Fibroblast of mammary gland (primary cell): ENCODE results near the gene CSKMT.

Source experiments
- DNase-seq: peaks from one replicate; pipeline ENCODE4 v3.0.0-alpha.2; 2010; ENCODE audit warnings: low read depth
- H3K4me3 ChIP-seq: 2 replicates; pipeline ENCODE4 v1.5.1; 2011; ENCODE audit warnings: low read depth, mild to moderate bottlenecking, low read length, moderate library complexity; ENCODE audit not compliant: control insufficient read depth
- CTCF ChIP-seq: conservative IDR thresholded peaks from 2 replicates; pipeline ENCODE4 v1.5.1; 2011; ENCODE audit warnings: low read depth, low read length, inconsistent platforms; ENCODE audit not compliant: control insufficient read depth, insufficient read depth

CSKMT gene

DNA sequence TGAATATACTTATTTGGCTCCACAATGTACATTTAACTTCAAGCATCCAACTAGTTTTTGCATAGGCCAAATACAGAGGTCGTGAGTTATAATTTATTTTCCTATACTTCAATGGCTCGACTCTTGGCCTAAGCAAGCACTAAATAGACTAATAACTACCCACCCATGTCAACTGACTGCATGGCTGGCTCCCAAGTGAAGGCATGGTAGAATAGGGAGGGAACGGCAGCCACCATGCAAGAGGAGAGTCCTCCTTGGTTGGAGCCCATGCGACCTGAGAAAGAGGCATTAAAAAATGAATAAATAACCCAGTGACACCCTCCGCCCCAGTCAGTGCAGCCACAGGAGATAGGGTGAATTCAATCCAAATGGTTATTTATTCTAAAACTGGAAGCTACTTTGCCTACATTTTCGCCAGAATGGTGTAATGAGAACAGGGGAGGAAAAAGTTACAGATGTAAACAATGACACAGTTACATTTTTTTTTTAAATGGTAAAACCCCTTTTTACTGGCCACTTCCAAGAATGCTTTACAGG, 47.2 kb downstream of the CSKMT start:
- DNase-seq, result no peak
- TF ChIP-seq CTCF, result no peak
- H3K4me3 ChIP-seq, result no peak overlapping the region

GRCh38 chr11:62712861-62713260, 47.7 kb downstream of the CSKMT start:
- no peak overlapping the region for H3K4me3 ChIP-seq
- no peak for TF ChIP-seq CTCF
- DNase-seq, result no peak

- H3K4me3 ChIP-seq, result no peak overlapping the region
- TF ChIP-seq CTCF, result no peak
- no peak for DNase-seq
Observed at GRCh38 chr11:62713343-62713742, 48.2 kb downstream of the CSKMT start.

DNA sequence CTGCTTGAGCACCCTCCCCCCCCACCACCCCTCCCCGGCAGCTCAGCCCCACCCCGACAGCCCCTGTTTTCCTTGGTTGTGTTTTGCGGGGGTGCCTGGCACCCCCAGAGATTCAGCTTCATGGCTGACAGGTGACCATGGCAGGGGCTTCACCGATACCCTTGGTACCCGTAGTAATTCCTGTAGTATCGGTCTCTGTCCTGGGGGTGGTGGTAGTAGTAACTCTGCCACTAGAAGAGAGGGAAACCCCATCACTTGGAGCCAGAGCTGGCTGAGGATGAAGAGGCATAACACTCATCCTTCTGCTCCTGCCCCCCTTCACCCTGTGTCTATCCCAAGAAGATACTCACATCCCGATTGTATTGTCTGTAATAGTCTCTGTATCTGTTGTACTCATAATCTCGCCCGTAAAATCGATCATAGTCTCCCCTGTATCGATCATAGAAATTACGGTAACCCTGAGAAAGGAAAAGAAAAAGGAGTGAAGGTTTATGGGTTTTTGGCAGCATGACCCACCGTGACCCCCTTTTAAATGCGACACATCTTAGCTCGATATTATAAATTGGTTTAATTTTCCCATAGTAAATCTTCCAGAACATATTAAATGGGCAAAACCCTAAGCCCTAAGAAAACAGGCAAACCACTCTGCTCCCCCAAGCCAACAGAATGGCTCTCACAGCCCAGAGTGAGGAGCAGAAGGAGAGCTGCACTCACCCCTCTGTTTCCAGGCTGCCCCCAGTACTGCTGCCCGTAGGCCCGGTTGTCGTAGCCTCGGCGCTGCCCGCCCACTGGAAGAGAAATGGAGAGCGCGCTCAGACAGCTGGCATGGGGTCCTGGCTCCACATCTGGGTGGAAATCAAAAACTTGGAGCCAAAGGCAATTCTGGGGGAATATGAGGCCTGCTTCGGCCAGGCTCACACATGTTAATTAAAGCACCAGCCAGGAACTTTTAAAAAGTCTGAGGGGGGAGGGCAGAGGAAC, 50.3 kb downstream of the CSKMT start:
- no peak for DNase-seq
- no peak for TF ChIP-seq CTCF
- H3K4me3 ChIP-seq, result no peak overlapping the region

GRCh38 chr11:62716206-62716605, 51.1 kb downstream of the CSKMT start:
- no peak for DNase-seq
- H3K4me3 ChIP-seq, result no peak overlapping the region
- TF ChIP-seq CTCF, result no peak

DNA sequence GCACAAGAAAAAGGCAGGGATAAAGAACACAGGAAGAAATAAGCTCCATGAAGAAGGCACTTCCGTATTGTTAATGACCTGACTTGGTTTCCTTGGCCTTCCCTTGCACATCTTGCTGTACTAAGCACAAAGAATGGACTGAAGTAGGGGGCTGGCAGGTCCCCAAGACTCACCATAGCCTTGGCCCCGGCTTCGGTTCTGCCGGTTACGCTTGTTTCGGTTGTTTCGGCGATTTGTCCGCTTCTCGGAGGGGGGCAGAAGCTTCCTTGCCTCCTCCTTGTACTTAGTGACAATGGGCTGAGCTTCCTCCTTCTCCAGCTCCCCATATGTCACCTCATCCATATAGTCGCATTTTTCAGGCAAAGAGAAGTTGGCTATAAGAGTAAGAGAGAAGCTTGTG, 51.7 kb downstream of the CSKMT start:
- no peak for TF ChIP-seq CTCF
- DNase-seq, result no peak
- H3K4me3 ChIP-seq, result no peak overlapping the region
